Testis (tissue), 2 donors: ENCODE results near the gene FXYD5.

Experiments used
- POLR2A ChIP-seq: fragments of 450-650 bp; IDR thresholded peaks from one replicate; pipeline ENCODE4 v1.6.1; 2017; ENCODE audit warnings: antibody characterized with exemption, mild to moderate bottlenecking, moderate library complexity
- TF ChIP-seq, protein P1 (sequence below), 3 experiments: fragments of 450-650 bp in 2 of 3; fragments of 200-600 bp in 1 of 3; sonication (generic) in 1 of 3; IDR thresholded peaks; one replicate each; pipeline ENCODE4 v1.5.1; 2016 to 2019; ENCODE audit warnings: antibody characterized with exemption in 3 of 3, mild to moderate bottlenecking in 2 of 3, moderate library complexity in 1 of 3

DNA sequence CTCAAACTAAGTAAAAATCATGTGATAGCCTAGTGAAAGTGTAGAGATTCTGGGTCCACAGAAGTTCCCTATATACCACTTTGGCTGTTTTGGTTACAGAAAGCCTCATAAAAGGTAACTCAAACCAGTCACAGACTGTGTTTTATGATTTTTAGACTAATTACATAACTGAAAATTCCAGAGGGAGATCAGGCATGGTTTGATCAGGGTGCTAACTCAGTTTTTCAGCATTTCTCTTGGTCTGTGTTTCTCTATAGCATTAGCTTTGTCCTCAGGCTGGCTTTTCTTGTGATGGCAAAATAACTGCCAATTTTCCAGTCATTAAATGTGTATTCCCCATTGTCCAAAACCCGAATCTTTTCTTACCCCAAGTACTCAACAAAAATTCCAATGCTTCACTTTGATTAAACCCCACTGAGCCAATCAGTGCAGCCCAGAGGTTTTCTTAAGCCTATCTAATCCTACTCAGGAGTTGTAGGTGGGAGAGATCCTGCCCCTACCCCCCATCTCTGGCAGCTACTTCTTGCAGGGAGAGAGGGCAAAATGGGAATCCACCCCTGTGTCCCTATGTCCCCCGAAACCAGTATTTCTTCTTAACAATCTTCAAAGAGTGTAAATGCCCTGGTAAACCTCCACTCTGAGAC is 47.5 kb upstream of the FXYD5 start:
- TF ChIP-seq, protein P1, sequence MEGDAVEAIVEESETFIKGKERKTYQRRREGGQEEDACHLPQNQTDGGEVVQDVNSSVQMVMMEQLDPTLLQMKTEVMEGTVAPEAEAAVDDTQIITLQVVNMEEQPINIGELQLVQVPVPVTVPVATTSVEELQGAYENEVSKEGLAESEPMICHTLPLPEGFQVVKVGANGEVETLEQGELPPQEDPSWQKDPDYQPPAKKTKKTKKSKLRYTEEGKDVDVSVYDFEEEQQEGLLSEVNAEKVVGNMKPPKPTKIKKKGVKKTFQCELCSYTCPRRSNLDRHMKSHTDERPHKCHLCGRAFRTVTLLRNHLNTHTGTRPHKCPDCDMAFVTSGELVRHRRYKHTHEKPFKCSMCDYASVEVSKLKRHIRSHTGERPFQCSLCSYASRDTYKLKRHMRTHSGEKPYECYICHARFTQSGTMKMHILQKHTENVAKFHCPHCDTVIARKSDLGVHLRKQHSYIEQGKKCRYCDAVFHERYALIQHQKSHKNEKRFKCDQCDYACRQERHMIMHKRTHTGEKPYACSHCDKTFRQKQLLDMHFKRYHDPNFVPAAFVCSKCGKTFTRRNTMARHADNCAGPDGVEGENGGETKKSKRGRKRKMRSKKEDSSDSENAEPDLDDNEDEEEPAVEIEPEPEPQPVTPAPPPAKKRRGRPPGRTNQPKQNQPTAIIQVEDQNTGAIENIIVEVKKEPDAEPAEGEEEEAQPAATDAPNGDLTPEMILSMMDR (IDR thresholded peaks at IDR 0.05) = no peak
- no peak for TF ChIP-seq POLR2A
